BLaER1 treated with 17β-estradiol and CSF1 and Interleukin-3, amounts not matched to agents 10 nM and 100 nM (cell line): Measurements from ENCODE around the gene PXT1.

ENCODE experiments used
- H3K27ac ChIP-seq, 11 experiments: shearing (Covaris generic); formaldehyde crosslinking; 2 replicates each; pipeline ENCODE4 v1.8.1; 2022
- H3K27me3 ChIP-seq, 11 experiments: shearing (Covaris generic); formaldehyde crosslinking; 2 replicates each; pipeline ENCODE4 v1.8.1; 2022
- H3K36me3 ChIP-seq, 11 experiments: shearing (Covaris generic); formaldehyde crosslinking; 2 replicates each; pipeline ENCODE4 v1.8.1; 2022
- H3K4me1 ChIP-seq, 10 experiments: shearing (Covaris generic); formaldehyde crosslinking; 2 replicates each; pipeline ENCODE4 v1.8.1; 2022
- H3K4me2 ChIP-seq, 11 experiments: shearing (Covaris generic); formaldehyde crosslinking; 2 replicates each; pipeline ENCODE4 v1.8.1; 2022
- H3K4me3 ChIP-seq, 10 experiments: shearing (Covaris generic); formaldehyde crosslinking; 2 replicates each; pipeline ENCODE4 v1.8.1; 2022
- H3K9ac ChIP-seq, 11 experiments: shearing (Covaris generic); formaldehyde crosslinking; 2 replicates each; pipeline ENCODE4 v1.8.1; 2022
- H3K9me3 ChIP-seq, 11 experiments: shearing (Covaris generic); formaldehyde crosslinking; replicated peaks in 1 of 11; 2 replicates each; pipeline ENCODE4 v1.8.1; 2022
- H4K20me1 ChIP-seq, 11 experiments: shearing (Covaris generic); formaldehyde crosslinking; 2 replicates each; pipeline ENCODE4 v1.8.1; 2022
- Cebpa-rat ChIP-seq, 11 experiments: shearing (Covaris generic); IDR thresholded peaks; 2 replicates each; pipeline ENCODE4 v1.8.1; 2022

The PXT1 gene

GRCh38 chr6:36381502-36382389 lies 60.9 kb downstream of the PXT1 start:
- Histone ChIP-seq H3K36me3 (no peaks in the 10 kb centered on the region), H4K20me1 (no peaks in the 10 kb centered on the region; a peak in 1 of 22 replicates), H3K4me3 (no peak overlapping the region), H3K4me1 (peaks cover 6 to 26% (median 10%) of the 10 kb centered on the region in 10 experiments), H3K9ac (no peak overlapping the region), H3K4me2 (no peak overlapping the region), H3K27me3 (peaks cover 16 to 21% (median 19%) of the 10 kb centered on the region in 11 experiments), H3K9me3 (no peaks in the 10 kb centered on the region), H3K27ac (no peak overlapping the region)
- TF ChIP-seq Cebpa-rat (IDR thresholded peaks at IDR 0.05) = no peak

GRCh38 chr6:36380166-36380565 lies 62.5 kb downstream of the PXT1 start:
- H3K9me3 ChIP-seq = no peaks in the 10 kb centered on the region
- H3K27ac ChIP-seq = no peak overlapping the region
- H3K9ac ChIP-seq = no peak overlapping the region
- no peak overlapping the region for H3K4me2 ChIP-seq
- no peaks in the 10 kb centered on the region for H4K20me1 ChIP-seq
- peaks cover under 1 to 5% (median 3%) of the 10 kb centered on the region in 11 experiments; a peak in 18 of 22 replicates for H3K27me3 ChIP-seq
- TF ChIP-seq Cebpa-rat (IDR thresholded peaks at IDR 0.05) = no peak
- H3K4me1 ChIP-seq = peaks cover 0 to 20% (median 7%) of the 10 kb centered on the region in 10 experiments; a peak in 9 of 20 replicates
- H3K36me3 ChIP-seq = no peaks in the 10 kb centered on the region
- no peak overlapping the region for H3K4me3 ChIP-seq

- Histone ChIP-seq H3K9ac (no peak overlapping the region), H3K27me3 (no peaks in the 10 kb centered on the region; a peak in 1 of 22 replicates), H3K27ac (no peak overlapping the region), H3K4me3 (no peak overlapping the region), H3K36me3 (no peaks in the 10 kb centered on the region), H4K20me1 (no peaks in the 10 kb centered on the region), H3K4me1 (peaks cover 0 to 17% (median 4%) of the 10 kb centered on the region in 10 experiments; a peak in 9 of 20 replicates), H3K4me2 (no peak overlapping the region), H3K9me3 (no peaks in the 10 kb centered on the region)
- TF ChIP-seq Cebpa-rat (IDR thresholded peaks at IDR 0.05) = no peak
Observed at GRCh38 chr6:36378936-36379335, 63.7 kb downstream of the PXT1 start.

- H3K36me3 ChIP-seq = no peaks in the 10 kb centered on the region
- H3K4me3 ChIP-seq = no peak overlapping the region
- H3K27ac ChIP-seq = no peak overlapping the region
- no peak overlapping the region for H3K4me2 ChIP-seq
- peaks cover 0 to 11% (median 2%) of the 10 kb centered on the region in 10 experiments; a peak in 7 of 20 replicates for H3K4me1 ChIP-seq
- no peaks in the 10 kb centered on the region for H4K20me1 ChIP-seq
- H3K9me3 ChIP-seq = no peaks in the 10 kb centered on the region
- H3K27me3 ChIP-seq = no peaks in the 10 kb centered on the region
- no peak overlapping the region for H3K9ac ChIP-seq
- TF ChIP-seq Cebpa-rat (IDR thresholded peaks at IDR 0.05) = no peak
Observed at GRCh38 chr6:36378243-36378920, 64.3 kb downstream of the PXT1 start.

- H3K4me3 ChIP-seq = no peak overlapping the region
- no peak for TF ChIP-seq Cebpa-rat (IDR thresholded peaks at IDR 0.05)
- H3K27ac ChIP-seq = no peak overlapping the region
- H3K9ac ChIP-seq = no peak overlapping the region
- peaks cover 0 to 10% (median 0%) of the 10 kb centered on the region in 10 experiments; a peak in 4 of 20 replicates for H3K4me1 ChIP-seq
- no peak overlapping the region for H3K4me2 ChIP-seq
- H4K20me1 ChIP-seq = no peaks in the 10 kb centered on the region
- H3K27me3 ChIP-seq = no peaks in the 10 kb centered on the region
- no peaks in the 10 kb centered on the region for H3K36me3 ChIP-seq
- no peaks in the 10 kb centered on the region for H3K9me3 ChIP-seq
Observed at GRCh38 chr6:36377594-36377993, 65.1 kb downstream of the PXT1 start.

GRCh38 chr6:36376742-36377141 lies 65.9 kb downstream of the PXT1 start:
- H3K9me3 ChIP-seq = no peaks in the 10 kb centered on the region
- H4K20me1 ChIP-seq = no peaks in the 10 kb centered on the region
- no peak overlapping the region for H3K9ac ChIP-seq
- peaks cover 0 to 10% (median 0%) of the 10 kb centered on the region in 10 experiments; a peak in 3 of 20 replicates for H3K4me1 ChIP-seq
- H3K36me3 ChIP-seq = no peaks in the 10 kb centered on the region
- no peaks in the 10 kb centered on the region for H3K27me3 ChIP-seq
- no peak overlapping the region for H3K4me3 ChIP-seq
- no peak overlapping the region for H3K4me2 ChIP-seq
- TF ChIP-seq Cebpa-rat (IDR thresholded peaks at IDR 0.05) = no peak
- no peak overlapping the region for H3K27ac ChIP-seq

GRCh38 chr6:36376183-36376582 lies 66.5 kb downstream of the PXT1 start:
- H3K4me3 ChIP-seq = no peak overlapping the region
- TF ChIP-seq Cebpa-rat (IDR thresholded peaks at IDR 0.05) = no peak
- no peaks in the 10 kb centered on the region for H3K9me3 ChIP-seq
- no peak overlapping the region for H3K4me2 ChIP-seq
- H3K9ac ChIP-seq = no peak overlapping the region
- no peaks in the 10 kb centered on the region for H3K36me3 ChIP-seq
- H3K27ac ChIP-seq = no peak overlapping the region
- peaks cover 0 to 10% (median 0%) of the 10 kb centered on the region in 10 experiments; a peak in 3 of 20 replicates for H3K4me1 ChIP-seq
- no peaks in the 10 kb centered on the region for H4K20me1 ChIP-seq
- H3K27me3 ChIP-seq = no peaks in the 10 kb centered on the region

GRCh38 chr6:36375644-36376155 lies 67.0 kb downstream of the PXT1 start:
- no peak for TF ChIP-seq Cebpa-rat (IDR thresholded peaks at IDR 0.05)
- H4K20me1 ChIP-seq = no peaks in the 10 kb centered on the region
- H3K9ac ChIP-seq = no peak overlapping the region
- peaks cover 0 to 10% (median 0%) of the 10 kb centered on the region in 10 experiments; a peak in 3 of 20 replicates for H3K4me1 ChIP-seq
- H3K36me3 ChIP-seq = no peaks in the 10 kb centered on the region
- no peak overlapping the region for H3K27ac ChIP-seq
- H3K4me3 ChIP-seq = no peak overlapping the region
- peak overlapping the region in 2 of 11 experiments; percentile 24 to 34; a peak in 1 of 22 replicates for H3K4me2 ChIP-seq
- H3K27me3 ChIP-seq = no peaks in the 10 kb centered on the region
- no peaks in the 10 kb centered on the region for H3K9me3 ChIP-seq

GRCh38 chr6:36374972-36375371 lies 67.7 kb downstream of the PXT1 start:
- Histone ChIP-seq H4K20me1 (no peaks in the 10 kb centered on the region), H3K36me3 (no peaks in the 10 kb centered on the region), H3K9ac (no peak overlapping the region), H3K4me1 (peaks cover 0 to 10% (median 3%) of the 10 kb centered on the region in 10 experiments; a peak in 12 of 20 replicates), H3K27me3 (no peaks in the 10 kb centered on the region), H3K9me3 (no peaks in the 10 kb centered on the region), H3K4me3 (no peak overlapping the region), H3K27ac (no peak overlapping the region), H3K4me2 (no peak overlapping the region)
- TF ChIP-seq Cebpa-rat (IDR thresholded peaks at IDR 0.05) = no peak
